Lower lobe of right lung (tissue), 2 donors: Measurements from ENCODE around the gene MCM3AP. TPM values are rescaled to one million over a fixed set of nuclear protein-coding genes. Genes with fewer than 3 reads are reported as not detected.

Source experiments
- ATAC-seq, 2 donors: fragments of 200-7000 bp; cut with Tn5 transposase; one replicate each; pipeline ENCODE4 v1.9.1; 2020 to 2022; ENCODE audit warnings: mild to moderate bottlenecking in 2 of 2, moderate library complexity in 2 of 2
- DNase-seq: peaks from one replicate; pipeline ENCODE4 v3.0.0-alpha.2; 2020
- H3K27ac ChIP-seq: fragments of 200-600 bp; one replicate; pipeline ENCODE4 v1.8.0; 2022
- H3K27me3 ChIP-seq: fragments of 200-600 bp; one replicate; pipeline ENCODE4 v1.8.0; 2022; ENCODE audit warnings: low read depth
- H3K36me3 ChIP-seq: fragments of 200-600 bp; one replicate; pipeline ENCODE4 v1.8.0; 2022; ENCODE audit warnings: mild to moderate bottlenecking
- H3K4me1 ChIP-seq: fragments of 200-600 bp; one replicate; pipeline ENCODE4 v1.8.0; 2022
- H3K4me3 ChIP-seq: fragments of 200-600 bp; one replicate; pipeline ENCODE4 v1.8.0; 2022; ENCODE audit warnings: mild to moderate bottlenecking
- H3K9me3 ChIP-seq: fragments of 200-600 bp; one replicate; pipeline ENCODE4 v1.8.0; 2022
- CTCF ChIP-seq: fragments of 200-600 bp; IDR thresholded peaks from one replicate; pipeline ENCODE4 v1.8.0; 2022; ENCODE audit warnings: antibody characterized with exemption, mild to moderate bottlenecking
- intact Hi-C: fragments of 100-400 bp; cut with DNase I; formaldehyde crosslinking; loops from one replicate; pipeline ENCODE4 v1.11.0; 2022
- total RNA-seq: library from RNA; stranded (reverse); fragmentation: NEBNext Ultra II Directional; extraction: Animal tissue kit (Norgen Biotek cat#: 25700); gene quantifications from one replicate; pipeline ENCODE4 v1.2.1, GENCODE V29; 2021
- donor health status: DM: no; HTN: yes; CAD: no; lungs with severe emphysema.

MCM3AP gene
- total RNA-seq, 1 donor from 2014 or later = 96.2 TPM

- Histone ChIP-seq H3K36me3 (peaks cover 77% of the 10 kb centered on the region), H3K27ac (no peak overlapping the region), H3K4me3 (no peak overlapping the region), H3K9me3 (no peaks in the 10 kb centered on the region), H3K27me3 (no peaks in the 10 kb centered on the region), H3K4me1 (peaks cover 21% of the 10 kb centered on the region)
- no peak for ATAC-seq
- intact Hi-C loops = no loop called here
- DNase-seq = no peak
- no peak for TF ChIP-seq CTCF
These were observed 67.8 kb downstream of the MCM3AP start for GRCh38 chr21:46217511-46218196.

GRCh38 chr21:46216132-46216747 is 69.2 kb downstream of the MCM3AP start:
- Histone ChIP-seq H3K36me3 (peaks cover 77% of the 10 kb centered on the region), H3K27me3 (no peaks in the 10 kb centered on the region), H3K9me3 (no peaks in the 10 kb centered on the region), H3K4me3 (no peak overlapping the region), H3K27ac (no peak overlapping the region), H3K4me1 (peaks cover 12% of the 10 kb centered on the region)
- intact Hi-C loops = no loop called here
- TF ChIP-seq CTCF = no peak
- no peak for ATAC-seq
- DNase-seq = no peak

GRCh38 chr21:46215436-46216131 is 69.8 kb downstream of the MCM3AP start:
- H3K4me1 ChIP-seq = peaks cover 11% of the 10 kb centered on the region
- peaks cover 79% of the 10 kb centered on the region for H3K36me3 ChIP-seq
- H3K4me3 ChIP-seq = no peak overlapping the region
- TF ChIP-seq CTCF = no peak
- DNase-seq (no peak), ATAC-seq (no peak)
- H3K9me3 ChIP-seq = no peaks in the 10 kb centered on the region
- H3K27me3 ChIP-seq = no peaks in the 10 kb centered on the region
- no peak overlapping the region for H3K27ac ChIP-seq
- intact Hi-C loops = no loop called here

- no peaks in the 10 kb centered on the region for H3K27me3 ChIP-seq
- H3K4me1 ChIP-seq = peaks cover 3% of the 10 kb centered on the region
- DNase-seq = peak; percentile 28
- H3K4me3 ChIP-seq = no peak overlapping the region
- no peaks in the 10 kb centered on the region for H3K9me3 ChIP-seq
- peaks cover 79% of the 10 kb centered on the region for H3K36me3 ChIP-seq
- TF ChIP-seq CTCF = no peak
- intact Hi-C loops = no loop called here
- no peak overlapping the region for H3K27ac ChIP-seq
- ATAC-seq = no peak
These were observed 70.7 kb downstream of the MCM3AP start for GRCh38 chr21:46214478-46215340.

- peaks cover 79% of the 10 kb centered on the region for H3K36me3 ChIP-seq
- intact Hi-C loops = no loop called here
- peaks cover 3% of the 10 kb centered on the region for H3K4me1 ChIP-seq
- TF ChIP-seq CTCF = no peak
- H3K27me3 ChIP-seq = no peaks in the 10 kb centered on the region
- H3K9me3 ChIP-seq = no peaks in the 10 kb centered on the region
- DNase-seq (no peak), ATAC-seq (no peak)
- H3K4me3 ChIP-seq = no peak overlapping the region
- H3K27ac ChIP-seq = no peak overlapping the region
These were observed 71.7 kb downstream of the MCM3AP start for GRCh38 chr21:46213620-46214286.
